GM12872 (cell line): ENCODE data around the gene PSPH.

Experiments
- CTCF ChIP-seq: IDR thresholded peaks from 3 replicates; pipeline ENCODE4 v1.5.1; 2011; ENCODE audit warnings: low read depth, mild to moderate bottlenecking, low read length, moderate library complexity; ENCODE audit not compliant: insufficient read depth

The PSPH gene

GRCh38 chr7:55980266-55980665 lies 71.0 kb downstream of the PSPH start:
- no peak for TF ChIP-seq CTCF

DNA sequence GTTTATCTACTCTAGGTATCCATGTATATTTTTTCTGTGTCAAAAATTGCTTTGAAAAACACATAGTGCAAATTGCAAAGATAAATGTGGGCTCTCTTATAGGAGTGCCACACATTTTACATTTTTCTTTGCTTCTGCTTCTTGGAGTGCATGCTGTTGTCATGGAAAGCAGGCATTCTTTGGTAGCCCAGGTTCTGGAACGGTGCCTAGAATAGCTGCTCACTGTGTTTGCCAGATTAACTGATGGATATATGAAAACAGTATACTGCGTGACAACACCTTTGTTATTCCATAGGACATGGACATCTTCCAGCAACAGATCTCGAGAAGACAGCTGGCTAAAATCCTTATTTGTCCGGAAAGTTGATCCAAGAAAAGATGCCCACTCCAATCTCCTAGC lies 73.4 kb downstream of the PSPH start:
- TF ChIP-seq CTCF: no peak

DNA sequence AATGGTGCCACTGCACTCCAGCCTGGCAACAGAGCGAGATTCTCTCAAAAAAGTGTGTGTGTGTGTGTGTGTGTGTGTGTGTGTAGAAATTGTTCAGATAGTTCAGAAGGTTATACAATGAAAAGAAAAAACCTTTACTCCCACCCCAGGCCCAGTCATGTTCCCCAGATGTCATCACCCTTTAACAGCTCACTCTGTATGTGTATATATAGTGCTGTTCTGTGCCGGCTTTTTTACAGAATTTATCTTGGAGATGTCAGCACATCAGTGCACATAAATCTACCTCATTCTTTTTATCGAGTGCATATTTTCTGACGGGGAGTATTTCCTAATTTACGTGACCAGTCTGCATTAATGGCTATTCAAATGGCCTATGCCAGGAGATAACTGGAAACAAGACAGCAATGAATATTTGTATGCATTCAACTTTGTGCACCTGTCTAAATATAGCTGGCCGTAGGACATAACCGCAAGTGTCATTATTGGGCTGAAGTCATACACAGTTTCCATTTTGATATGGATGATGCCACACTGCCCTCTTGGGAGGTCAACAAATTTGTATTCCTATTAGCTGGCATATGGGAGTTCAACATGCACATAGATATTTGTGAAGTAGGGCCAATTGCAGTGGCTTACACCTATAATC lies 75.1 kb downstream of the PSPH start:
- no peak for TF ChIP-seq CTCF

- TF ChIP-seq CTCF: no peak
Observed at GRCh38 chr7:55973747-55974250, 77.4 kb downstream of the PSPH start.

DNA sequence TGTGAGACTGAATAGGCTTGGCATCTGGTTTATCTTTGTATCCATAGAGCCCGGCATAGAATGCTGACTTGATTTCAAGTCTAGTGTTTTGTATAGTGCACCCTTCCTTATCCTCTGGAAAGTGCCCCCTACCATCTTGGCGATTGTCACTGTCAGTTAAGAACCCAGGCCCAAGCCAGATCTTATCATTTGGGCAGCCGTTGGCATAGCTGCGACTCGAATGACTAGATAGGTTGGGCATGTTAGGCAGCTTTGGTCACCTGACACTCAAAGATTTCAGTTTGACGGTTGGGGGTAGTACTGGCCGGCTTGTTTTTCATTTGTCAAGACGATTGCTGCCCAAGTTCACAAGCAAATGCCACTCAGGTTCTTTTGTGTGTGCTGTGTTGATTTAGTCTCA lies 80.3 kb downstream of the PSPH start:
- TF ChIP-seq CTCF: no peak

DNA sequence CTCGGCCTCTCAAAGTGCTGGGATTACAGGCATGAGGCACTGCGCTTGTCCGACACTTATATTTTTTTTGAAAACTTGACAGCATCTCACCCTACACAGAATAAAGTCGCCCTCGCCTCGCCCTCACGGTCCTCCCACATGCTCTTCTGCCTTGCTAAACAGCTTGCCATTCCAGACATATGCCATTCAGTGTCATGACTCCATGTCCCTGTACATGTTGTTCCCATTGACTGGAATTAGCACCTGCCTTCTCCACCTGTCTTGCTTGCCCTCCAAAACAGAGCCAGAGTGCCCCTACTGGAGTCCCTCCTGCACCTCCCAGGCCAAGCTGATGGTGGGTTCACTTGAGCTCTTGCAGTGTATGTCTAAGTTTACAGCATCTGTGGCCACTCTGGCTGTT lies 80.7 kb downstream of the PSPH start:
- TF ChIP-seq CTCF: no peak

- no peak for TF ChIP-seq CTCF
Observed at GRCh38 chr7:55969391-55969790, 81.9 kb downstream of the PSPH start.
